WI38 (cell line): Measurements from ENCODE around the gene CCDC92.

Experiments used
- H3K4me3 ChIP-seq: 2 replicates; pipeline ENCODE4 v1.5.1; 2011; ENCODE audit warnings: low read depth, mild to moderate bottlenecking, control low read depth, low read length
- CTCF ChIP-seq: IDR thresholded peaks from 2 replicates; pipeline ENCODE4 v1.5.1; 2012; ENCODE audit warnings: low read depth, mild to moderate bottlenecking, control low read depth, low read length

CCDC92 gene

GRCh38 chr12:123939716-123940626, 32.7 kb downstream of the CCDC92 start:
- H3K4me3 ChIP-seq = no peak overlapping the region
- TF ChIP-seq CTCF = no peak

- peak; percentile 38 for TF ChIP-seq CTCF
- H3K4me3 ChIP-seq = no peak overlapping the region
Measured at GRCh38 chr12:123938679-123939480, 33.8 kb downstream of the CCDC92 start.

- no peak overlapping the region for H3K4me3 ChIP-seq
- TF ChIP-seq CTCF = no peak
Measured at GRCh38 chr12:123937707-123938591, 34.7 kb downstream of the CCDC92 start.

DNA sequence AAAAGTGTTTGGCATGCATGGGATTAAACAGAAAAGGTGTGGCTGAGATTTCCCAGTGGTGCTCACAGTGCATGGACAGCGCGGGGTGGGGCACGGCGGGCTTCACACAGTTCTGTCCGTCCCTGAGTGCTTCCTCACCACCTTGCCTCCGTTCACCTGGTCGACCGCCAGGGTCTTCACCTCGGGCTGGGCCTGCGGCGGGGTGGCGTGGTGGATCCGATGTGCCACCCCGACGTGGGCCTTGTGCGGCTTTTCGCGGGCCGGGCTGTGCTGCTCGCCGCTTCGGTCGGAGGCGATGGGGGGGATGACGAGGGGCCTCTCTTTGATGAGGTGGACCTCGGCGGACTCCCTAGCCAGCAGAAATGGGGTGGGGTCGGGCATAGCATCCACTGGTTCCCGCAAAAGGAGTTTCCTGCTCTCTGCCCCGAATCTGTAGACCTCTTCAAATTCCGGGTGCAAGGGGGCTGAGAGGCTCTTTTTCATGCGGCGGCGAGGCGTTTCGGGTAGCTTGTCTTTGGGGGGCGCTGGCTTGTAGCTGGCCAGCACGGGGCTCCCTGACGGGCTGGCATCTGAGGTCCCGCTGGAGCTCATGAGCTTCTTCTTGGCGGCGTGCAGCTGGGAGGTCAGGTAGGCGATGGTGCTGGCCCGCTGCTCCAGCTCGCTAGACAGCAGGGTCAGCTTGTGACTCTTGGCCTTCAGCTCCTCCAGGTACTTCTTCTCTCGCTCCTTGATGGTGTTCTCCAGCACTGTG, 35.5 kb downstream of the CCDC92 start:
- no peak overlapping the region for H3K4me3 ChIP-seq
- no peak for TF ChIP-seq CTCF

- no peak overlapping the region for H3K4me3 ChIP-seq
- no peak for TF ChIP-seq CTCF
Measured at GRCh38 chr12:123936471-123936870, 36.2 kb downstream of the CCDC92 start.

DNA sequence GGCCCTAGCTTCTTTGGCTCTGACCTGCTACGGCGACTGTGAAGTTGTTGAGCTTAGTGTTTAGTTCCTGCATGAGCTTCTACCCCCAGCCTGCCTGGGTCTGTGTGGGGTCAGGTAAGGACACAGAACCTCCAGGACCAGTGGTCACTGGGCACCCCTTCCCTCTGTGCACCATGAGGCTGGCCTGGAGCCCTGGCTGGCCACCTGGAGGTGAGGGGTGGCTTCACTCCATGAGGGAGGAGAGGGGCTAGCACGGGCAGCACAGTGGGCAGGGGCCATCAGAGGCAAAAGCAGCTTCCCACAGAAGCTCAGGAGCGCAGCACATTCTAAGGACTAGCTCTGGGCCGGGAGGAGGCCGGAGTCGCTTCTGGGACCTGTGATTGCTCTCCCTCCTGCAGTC, 36.7 kb downstream of the CCDC92 start:
- H3K4me3 ChIP-seq = no peak overlapping the region
- no peak for TF ChIP-seq CTCF
